ENCODE measurements around the gene FARS2.

- TF ChIP-seq CTCF (IDR thresholded peaks at IDR 0.05; ENCODE audit: extremely low read depth in 1 of 2, insufficient read depth in 1 of 2, low read depth in 1 of 2, low read length in 2 of 2) (no peak), POLR2A (IDR thresholded peaks at IDR 0.05; ENCODE audit: low read depth, low read length) (no peak), POLR2AphosphoS5 (IDR thresholded peaks at IDR 0.05; ENCODE audit: insufficient read depth, low read depth, low read length) (no peak), EZH2 (IDR thresholded peaks at IDR 0.05; ENCODE audit: borderline replicate concordance, low read depth, low read length, severe bottlenecking) (no peak), FOS (IDR thresholded peaks at IDR 0.05; ENCODE audit: borderline replicate concordance, insufficient read depth, low read length) (no peak), JUN (IDR thresholded peaks at IDR 0.05; ENCODE audit: borderline replicate concordance, insufficient read depth, insufficient read length, low read depth) (no peak)
Observed at GRCh38 chr6:5506149-5506548, 244.8 kb downstream of the FARS2 start.
